ENCODE results near the gene ADAMTSL1.

Gene ADAMTSL1

GRCh38 chr9:18698992-18699391, 225.0 kb downstream of the ADAMTSL1 start:
- no peak for DNase-seq (ENCODE audit: low spot score)

GRCh38 chr9:18699764-18700163, 225.8 kb downstream of the ADAMTSL1 start:
- DNase-seq (ENCODE audit: low spot score), result no peak

GRCh38 chr9:18700714-18701113, 226.8 kb downstream of the ADAMTSL1 start:
- DNase-seq (ENCODE audit: low spot score), result no peak

- no peak for DNase-seq (ENCODE audit: low spot score)
These were observed 229.4 kb downstream of the ADAMTSL1 start for GRCh38 chr9:18703151-18703900.

- DNase-seq (ENCODE audit: low spot score), result no peak
These were observed 230.0 kb downstream of the ADAMTSL1 start for GRCh38 chr9:18703901-18704379.

GRCh38 chr9:18705796-18706392, 231.9 kb downstream of the ADAMTSL1 start:
- DNase-seq (ENCODE audit: low spot score), result no peak

GRCh38 chr9:18706648-18707047, 232.7 kb downstream of the ADAMTSL1 start:
- DNase-seq (ENCODE audit: low spot score), result no peak

- DNase-seq (ENCODE audit: low spot score), result no peak
These were observed 233.1 kb downstream of the ADAMTSL1 start for GRCh38 chr9:18707061-18707461.

- DNase-seq (ENCODE audit: low spot score), result no peak
These were observed 233.7 kb downstream of the ADAMTSL1 start for GRCh38 chr9:18707489-18708205.

GRCh38 chr9:18708429-18708828, 234.5 kb downstream of the ADAMTSL1 start:
- no peak for DNase-seq (ENCODE audit: low spot score)

- no peak for DNase-seq (ENCODE audit: low spot score)
These were observed 236.1 kb downstream of the ADAMTSL1 start for GRCh38 chr9:18710065-18710464.

GRCh38 chr9:18717759-18718158, 243.8 kb downstream of the ADAMTSL1 start:
- DNase-seq (ENCODE audit: low spot score), result no peak

GRCh38 chr9:18718393-18718792, 244.4 kb downstream of the ADAMTSL1 start:
- DNase-seq (ENCODE audit: low spot score), result no peak

- DNase-seq (ENCODE audit: low spot score), result no peak
These were observed 245.0 kb downstream of the ADAMTSL1 start for GRCh38 chr9:18718932-18719331.

GRCh38 chr9:18720691-18721090, 246.7 kb downstream of the ADAMTSL1 start:
- no peak for DNase-seq (ENCODE audit: low spot score)

GRCh38 chr9:18721267-18721994, 247.5 kb downstream of the ADAMTSL1 start:
- DNase-seq (ENCODE audit: low spot score), result no peak

GRCh38 chr9:18721995-18722310, 248.0 kb downstream of the ADAMTSL1 start:
- DNase-seq (ENCODE audit: low spot score), result no peak

- DNase-seq (ENCODE audit: low spot score), result no peak
These were observed 248.9 kb downstream of the ADAMTSL1 start for GRCh38 chr9:18722882-18723281.

GRCh38 chr9:18723366-18723765, 249.4 kb downstream of the ADAMTSL1 start:
- DNase-seq (ENCODE audit: low spot score), result no peak

- no peak for DNase-seq (ENCODE audit: low spot score)
These were observed 252.6 kb downstream of the ADAMTSL1 start for GRCh38 chr9:18726546-18726945.

GRCh38 chr9:18727904-18728303, 254.0 kb downstream of the ADAMTSL1 start:
- no peak for DNase-seq (ENCODE audit: low spot score)

- no peak for DNase-seq (ENCODE audit: low spot score)
These were observed 254.7 kb downstream of the ADAMTSL1 start for GRCh38 chr9:18728642-18729041.

GRCh38 chr9:18730241-18730640, 256.3 kb downstream of the ADAMTSL1 start:
- no peak for DNase-seq (ENCODE audit: low spot score)

All from hematopoietic multipotent progenitor cell treated with erythropoietin and hydrocortisone succinate and interleukin-3 and kit ligand, for 15 days (in vitro differentiated cells).